Activated CD4-positive, alpha-beta T cell treated with anti-CD3 and anti-CD28 coated beads, Interleukin-2, amount 10 ng/mL, durations not matched to agents 24 days and 14 days (primary cell): ENCODE data around the gene C1orf174. TPM values are rescaled to one million over a fixed set of nuclear protein-coding genes. Genes with fewer than 3 reads are reported as not detected.

Experiments
- DNase-seq: peaks from one replicate; pipeline ENCODE4 v3.0.0; 2022
- H3K27ac Mint-ChIP-seq: one replicate; pipeline ENCODE4 v1.8.0; 2022; ENCODE audit warnings: mild to moderate bottlenecking, mixed read lengths
- H3K27me3 Mint-ChIP-seq: one replicate; pipeline ENCODE4 v1.8.0; 2022; ENCODE audit warnings: mixed read lengths
- H3K36me3 Mint-ChIP-seq: one replicate; pipeline ENCODE4 v1.8.0; 2022; ENCODE audit warnings: low read depth, mild to moderate bottlenecking, mixed read lengths
- H3K4me1 Mint-ChIP-seq: one replicate; pipeline ENCODE4 v1.8.0; 2021; ENCODE audit warnings: mixed read lengths
- H3K4me3 Mint-ChIP-seq: one replicate; pipeline ENCODE4 v1.8.0; 2022; ENCODE audit warnings: mild to moderate bottlenecking, moderate library complexity, mixed read lengths
- H3K9me3 Mint-ChIP-seq: one replicate; pipeline ENCODE4 v1.8.0; 2021; ENCODE audit warnings: mixed read lengths
- intact Hi-C: fragments of 100-400 bp; cut with micrococcal nuclease; formaldehyde crosslinking; loops from one replicate; pipeline ENCODE4 v1.15.1; 2023
- total RNA-seq: library from RNA; stranded (reverse); gene quantifications from 2 replicates; pipeline ENCODE4 v1.2.3, GENCODE V29; 2022

Gene C1orf174
- 50.5 and 51.5 TPM in 2 replicates for total RNA-seq

- Mint-ChIP-seq H3K27me3 (no peaks in the 10 kb centered on the region), H3K4me1 (peaks cover 42% of the 10 kb centered on the region), H3K4me3 (peak within 1 kb of the TSS; percentile 97), H3K9me3 (peaks cover 4% of the 10 kb centered on the region), H3K36me3 (peaks cover 24% of the 10 kb centered on the region), H3K27ac (peak within 1 kb of the TSS; percentile 96)
- DNase-seq, result peak; percentile 98
- intact Hi-C loops, result loop anchor here (1.0 kb wide), 3 partner anchors 43 to 128 kb away; partner anchors contain the start of genes CEP104, DFFB, LRRC47 and SMIM1
Measured at GRCh38 chr1:3900150-3900968, at the start of gene C1orf174. Gene C1orf174, minus strand, starts transcription at chr1:3900272. Its CDS starts 86 bp downstream, at chr1:3900186.

GRCh38 chr1:3948344-3948743, 48.3 kb upstream of the C1orf174 start:
- Mint-ChIP-seq H3K9me3 (no peaks in the 10 kb centered on the region), H3K27ac (no peak overlapping the region), H3K27me3 (no peaks in the 10 kb centered on the region), H3K4me3 (no peak overlapping the region), H3K36me3 (no peaks in the 10 kb centered on the region), H3K4me1 (no peaks in the 10 kb centered on the region)
- DNase-seq, result no peak
- intact Hi-C loops, result no loop called here

GRCh38 chr1:3945916-3946840, 46.1 kb upstream of the C1orf174 start:
- H3K4me1 Mint-ChIP-seq, result no peaks in the 10 kb centered on the region
- intact Hi-C loops, result no loop called here
- no peak for DNase-seq
- no peaks in the 10 kb centered on the region for H3K36me3 Mint-ChIP-seq
- H3K27me3 Mint-ChIP-seq, result no peaks in the 10 kb centered on the region
- no peaks in the 10 kb centered on the region for H3K9me3 Mint-ChIP-seq
- H3K4me3 Mint-ChIP-seq, result no peak overlapping the region
- H3K27ac Mint-ChIP-seq, result no peak overlapping the region

GRCh38 chr1:3945222-3945621, 45.1 kb upstream of the C1orf174 start:
- Mint-ChIP-seq H3K4me3 (no peak overlapping the region), H3K36me3 (no peaks in the 10 kb centered on the region), H3K27ac (no peak overlapping the region), H3K4me1 (no peaks in the 10 kb centered on the region), H3K27me3 (no peaks in the 10 kb centered on the region), H3K9me3 (no peaks in the 10 kb centered on the region)
- no peak for DNase-seq
- intact Hi-C loops, result no loop called here

- Mint-ChIP-seq H3K36me3 (no peaks in the 10 kb centered on the region), H3K27ac (no peak overlapping the region), H3K4me3 (no peak overlapping the region), H3K27me3 (no peaks in the 10 kb centered on the region), H3K9me3 (no peaks in the 10 kb centered on the region), H3K4me1 (no peaks in the 10 kb centered on the region)
- no peak for DNase-seq
- intact Hi-C loops, result no loop called here
Measured at GRCh38 chr1:3944578-3945125, 44.6 kb upstream of the C1orf174 start.

- no peak for DNase-seq
- intact Hi-C loops, result no loop called here
- Mint-ChIP-seq H3K27me3 (no peaks in the 10 kb centered on the region), H3K36me3 (no peaks in the 10 kb centered on the region), H3K4me3 (no peak overlapping the region), H3K9me3 (no peaks in the 10 kb centered on the region), H3K27ac (no peak overlapping the region), H3K4me1 (no peaks in the 10 kb centered on the region)
Measured at GRCh38 chr1:3943806-3944577, 43.9 kb upstream of the C1orf174 start.

GRCh38 chr1:3943123-3943431, 43.0 kb upstream of the C1orf174 start:
- Mint-ChIP-seq H3K27ac (no peak overlapping the region), H3K9me3 (no peaks in the 10 kb centered on the region), H3K4me1 (no peaks in the 10 kb centered on the region), H3K4me3 (no peak overlapping the region), H3K27me3 (no peaks in the 10 kb centered on the region), H3K36me3 (no peaks in the 10 kb centered on the region)
- intact Hi-C loops, result no loop called here
- no peak for DNase-seq

GRCh38 chr1:3942416-3943122, 42.5 kb upstream of the C1orf174 start:
- Mint-ChIP-seq H3K27ac (no peak overlapping the region), H3K4me1 (no peaks in the 10 kb centered on the region), H3K27me3 (no peaks in the 10 kb centered on the region), H3K4me3 (no peak overlapping the region), H3K9me3 (no peaks in the 10 kb centered on the region), H3K36me3 (no peaks in the 10 kb centered on the region)
- intact Hi-C loops, result no loop called here
- DNase-seq, result no peak

GRCh38 chr1:3940754-3941345, 40.8 kb upstream of the C1orf174 start:
- Mint-ChIP-seq H3K27ac (no peak overlapping the region), H3K4me1 (no peaks in the 10 kb centered on the region), H3K9me3 (peaks cover 3% of the 10 kb centered on the region), H3K4me3 (no peak overlapping the region), H3K27me3 (no peaks in the 10 kb centered on the region), H3K36me3 (no peaks in the 10 kb centered on the region)
- intact Hi-C loops, result no loop called here
- DNase-seq, result no peak

GRCh38 chr1:3940081-3940753, 40.1 kb upstream of the C1orf174 start:
- intact Hi-C loops, result no loop called here
- Mint-ChIP-seq H3K27me3 (no peaks in the 10 kb centered on the region), H3K4me3 (no peak overlapping the region), H3K36me3 (no peaks in the 10 kb centered on the region), H3K9me3 (peaks cover 3% of the 10 kb centered on the region), H3K4me1 (no peaks in the 10 kb centered on the region), H3K27ac (no peak overlapping the region)
- DNase-seq, result no peak

GRCh38 chr1:3939242-3940080, 39.4 kb upstream of the C1orf174 start:
- intact Hi-C loops, result no loop called here
- no peak overlapping the region for H3K27ac Mint-ChIP-seq
- H3K4me3 Mint-ChIP-seq, result no peak overlapping the region
- DNase-seq, result no peak
- peaks cover 3% of the 10 kb centered on the region for H3K9me3 Mint-ChIP-seq
- no peaks in the 10 kb centered on the region for H3K36me3 Mint-ChIP-seq
- no peaks in the 10 kb centered on the region for H3K4me1 Mint-ChIP-seq
- H3K27me3 Mint-ChIP-seq, result no peaks in the 10 kb centered on the region
